NCI-H460 (cell line): ENCODE data around the gene RPS6KA2. TPM values are rescaled to one million over a fixed set of nuclear protein-coding genes. Genes with fewer than 3 reads are reported as not detected.
"Not testable (repeated sequence)": the region's sequence is repeated elsewhere in the genome, so short reads cannot be mapped to it uniquely, and the experiment has no call there.

Source experiments
- DNase-seq: peaks from one replicate; pipeline ENCODE4 v3.0.0-alpha.2; 2016; ENCODE audit warnings: low read depth; ENCODE audit errors: extremely low read depth
- total RNA-seq: library from RNA; depleted of rRNA; stranded (reverse); fragments of >200 nt; shearing (Covaris generic); gene quantifications from 2 replicates; pipeline ENCODE4 v1.2.3, GENCODE V29; 2014

Gene RPS6KA2
- total RNA-seq, 1 experiment from 2014 or later = 6.7 TPM

DNA sequence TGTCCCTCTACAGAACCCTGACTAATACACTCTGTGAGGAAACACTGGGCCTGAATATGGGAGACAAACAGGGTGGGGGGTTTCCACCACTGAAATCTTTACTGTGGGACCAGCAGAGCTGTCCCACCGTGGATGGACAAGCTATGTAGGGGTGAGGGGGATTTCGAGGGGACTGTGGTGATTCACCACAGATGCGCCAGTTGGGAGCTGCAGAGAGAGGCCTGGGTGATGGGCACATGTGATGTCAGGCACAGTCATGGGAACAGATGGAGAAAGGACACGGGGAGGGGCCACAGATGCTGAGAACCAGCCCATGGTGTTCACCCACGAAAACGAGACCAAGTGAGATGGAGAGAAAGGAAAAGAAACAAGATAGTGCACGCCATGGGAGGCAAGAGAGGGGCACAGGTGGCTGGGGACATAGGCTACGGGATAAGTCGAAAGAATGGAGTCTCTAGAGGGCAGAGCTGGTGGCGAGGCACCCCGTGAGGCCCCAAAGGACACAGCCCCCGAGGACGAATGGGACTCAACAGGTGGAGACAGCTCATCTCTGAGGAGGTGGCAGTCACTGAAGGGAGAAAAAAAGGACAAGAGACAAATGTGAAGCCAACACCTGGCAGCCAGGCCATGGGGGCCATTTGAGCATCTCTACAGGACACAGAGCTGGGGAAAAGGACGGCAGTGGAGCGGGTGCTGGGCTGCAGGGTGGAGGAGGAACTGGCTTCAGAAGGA lies 30.1 kb downstream of the RPS6KA2 start:
- no peak for DNase-seq

DNA sequence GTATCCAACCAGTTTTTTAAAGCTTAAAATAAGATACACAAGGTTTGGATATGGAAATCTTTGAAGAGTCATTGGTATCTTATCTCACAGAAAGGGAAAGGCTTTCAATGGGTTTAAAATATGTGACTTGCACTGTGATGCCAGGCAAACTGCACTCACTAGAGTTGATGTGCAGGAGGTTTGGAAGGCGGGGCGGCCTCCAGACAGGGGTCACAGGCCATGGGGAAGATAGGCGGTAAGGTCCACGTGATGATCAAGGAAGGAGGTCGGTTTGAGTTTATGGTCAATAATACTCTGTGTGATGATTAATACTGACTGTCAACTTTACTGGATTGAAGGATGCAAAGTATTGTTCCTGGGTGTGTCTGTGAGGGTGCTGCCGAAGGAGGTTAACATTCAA lies 31.1 kb downstream of the RPS6KA2 start:
- no peak for DNase-seq

DNA sequence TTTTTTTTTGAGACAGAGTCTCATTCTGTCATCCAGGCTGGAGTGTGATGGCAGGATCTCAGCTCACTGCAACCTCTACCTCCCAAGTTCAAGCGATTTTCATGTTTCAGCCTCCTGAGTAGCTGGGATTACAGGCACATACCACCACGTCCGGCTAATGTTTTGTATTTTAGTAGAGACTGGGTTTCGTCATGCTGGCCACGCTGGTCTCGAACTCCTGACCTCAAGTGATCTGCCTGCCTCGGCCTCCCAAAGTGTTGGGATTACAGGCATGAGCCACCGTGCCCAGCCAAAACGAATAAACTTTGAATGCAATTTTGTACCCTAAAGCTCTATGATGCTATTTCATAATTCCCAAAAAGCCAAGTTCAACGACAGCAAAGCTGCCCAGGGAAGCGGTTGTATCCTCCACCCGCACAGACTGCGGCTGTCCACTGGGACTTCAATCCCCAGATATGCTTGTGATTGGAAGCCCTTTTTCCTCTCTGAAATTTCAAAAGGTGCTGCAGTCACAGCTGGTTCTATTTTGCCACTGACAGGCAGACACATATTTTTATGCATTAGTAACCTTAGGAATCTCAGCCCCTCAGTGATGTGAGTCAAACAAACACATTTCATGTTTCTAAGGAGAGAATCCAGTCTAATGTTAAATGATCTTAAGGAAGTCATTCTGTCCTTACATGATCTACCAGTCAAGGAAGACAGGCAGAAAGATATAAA lies 31.8 kb downstream of the RPS6KA2 start:
- no peak for DNase-seq

DNA sequence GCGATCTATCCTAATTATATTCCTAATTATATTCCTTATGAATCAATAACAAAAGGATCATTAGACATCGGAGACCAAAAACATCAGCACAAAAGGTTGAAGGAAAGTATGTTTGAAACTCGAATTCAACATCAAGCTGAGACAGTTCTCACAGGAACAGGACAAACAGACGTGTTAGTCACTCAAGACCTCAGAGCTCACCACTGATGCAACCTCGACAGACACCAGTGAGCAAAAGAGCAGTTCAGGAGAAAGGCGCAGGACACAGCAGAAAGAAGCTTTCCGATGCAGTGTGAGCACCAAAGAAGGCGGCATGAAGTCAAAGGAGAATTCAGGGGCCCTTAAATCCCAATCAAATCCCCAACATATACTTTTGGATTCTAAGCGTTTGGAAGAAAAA lies 34.2 kb downstream of the RPS6KA2 start:
- no peak for DNase-seq

DNA sequence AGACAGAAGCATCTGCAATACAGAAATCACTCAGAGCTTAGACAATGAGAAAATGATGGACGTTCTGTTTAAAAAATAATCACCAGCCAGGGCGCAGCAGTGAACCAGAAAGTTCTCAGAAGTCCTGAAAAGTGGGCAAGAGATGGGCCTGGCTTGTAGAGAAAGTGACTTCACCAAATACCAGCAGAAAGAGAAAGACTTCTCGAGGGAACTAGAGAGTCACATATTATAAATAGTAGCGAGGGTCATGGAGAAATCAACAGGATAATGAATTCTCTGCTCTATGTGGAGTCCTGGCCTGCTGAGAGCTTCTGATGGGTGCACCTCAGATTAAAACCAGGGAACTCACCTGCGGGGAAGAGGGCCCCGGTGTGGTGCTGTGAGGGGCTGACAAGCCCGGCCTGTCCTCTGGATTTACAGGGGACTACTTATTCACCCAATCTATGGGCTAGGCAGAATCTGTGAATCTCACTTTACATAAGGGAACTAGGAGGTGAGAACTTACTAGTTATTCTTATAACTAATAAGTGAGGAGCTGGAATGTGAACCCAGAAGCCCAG lies 35.0 kb downstream of the RPS6KA2 start:
- no peak for DNase-seq

DNA sequence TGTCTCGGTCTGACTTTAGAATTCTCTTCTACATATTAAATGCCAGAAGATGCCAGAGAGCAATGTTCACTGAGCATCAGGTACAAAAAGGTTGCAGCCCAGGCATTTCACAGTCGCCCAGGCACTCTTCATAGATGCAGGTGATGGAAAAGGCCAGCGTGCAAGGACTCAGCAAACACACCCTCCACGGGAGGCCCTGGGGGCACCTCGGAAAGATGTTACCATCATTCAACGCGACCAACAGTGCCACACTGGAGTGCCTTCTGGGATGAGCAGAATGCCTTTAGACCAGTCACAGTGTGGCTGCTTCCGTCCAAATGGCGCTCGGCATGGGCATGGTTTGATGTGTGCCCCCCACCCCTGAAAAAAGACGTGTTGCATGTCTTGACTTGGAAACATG lies 36.0 kb downstream of the RPS6KA2 start:
- no peak for DNase-seq

DNA sequence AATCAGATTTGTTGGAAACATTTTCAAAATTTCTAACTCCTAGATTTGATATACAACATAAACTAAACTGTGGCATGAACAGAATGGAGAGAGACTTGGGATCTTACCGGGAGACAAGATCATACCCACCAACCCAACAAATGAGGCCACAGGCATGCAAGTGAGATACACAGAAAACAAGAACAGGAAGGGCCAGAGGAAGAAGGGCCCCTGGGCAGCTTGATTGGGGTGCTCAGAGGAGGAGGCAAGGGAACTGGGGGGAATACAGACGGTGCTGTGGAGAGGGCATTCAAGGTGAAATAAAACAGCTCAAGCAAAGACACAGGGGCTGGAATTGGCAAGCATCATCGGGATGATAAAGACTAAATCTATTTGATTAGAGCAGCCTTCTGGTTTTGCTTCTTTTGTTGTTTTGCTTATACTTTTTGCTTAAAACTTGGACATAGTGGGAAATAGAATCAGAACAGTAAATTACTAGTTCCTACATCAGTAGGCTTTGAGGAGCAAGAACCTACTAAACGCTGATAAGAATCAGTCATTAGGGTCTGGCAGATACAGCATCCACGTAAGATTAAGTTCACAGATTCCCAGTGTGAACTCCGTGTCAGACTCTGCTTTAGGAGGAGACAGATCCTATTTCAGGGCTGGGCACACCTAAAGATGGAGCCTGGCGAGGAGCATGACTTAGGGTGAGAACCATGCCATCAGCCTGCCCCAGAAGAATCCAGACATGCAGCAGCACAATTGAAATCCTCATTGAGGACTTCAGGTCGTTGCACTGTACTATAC lies 37.1 kb downstream of the RPS6KA2 start:
- DNase-seq = no peak

DNA sequence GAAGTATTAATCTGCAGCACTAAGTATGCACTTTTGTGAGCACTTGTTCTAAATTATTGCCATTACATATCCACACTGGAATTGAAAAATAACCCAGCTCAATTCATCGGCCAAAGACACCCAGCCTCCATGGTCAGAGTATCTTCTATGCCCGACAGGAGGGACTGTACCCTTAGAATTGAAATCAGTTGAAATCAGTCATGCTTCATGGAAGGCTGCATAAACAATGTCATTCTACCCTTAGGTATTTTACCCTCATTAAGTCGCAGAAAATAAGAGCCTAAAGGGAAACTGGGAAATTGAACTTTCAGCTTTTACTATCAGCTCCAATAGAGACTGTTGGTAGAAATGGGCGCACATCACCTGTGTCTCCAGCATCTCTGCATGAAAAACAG lies 37.7 kb downstream of the RPS6KA2 start:
- DNase-seq = no peak

DNA sequence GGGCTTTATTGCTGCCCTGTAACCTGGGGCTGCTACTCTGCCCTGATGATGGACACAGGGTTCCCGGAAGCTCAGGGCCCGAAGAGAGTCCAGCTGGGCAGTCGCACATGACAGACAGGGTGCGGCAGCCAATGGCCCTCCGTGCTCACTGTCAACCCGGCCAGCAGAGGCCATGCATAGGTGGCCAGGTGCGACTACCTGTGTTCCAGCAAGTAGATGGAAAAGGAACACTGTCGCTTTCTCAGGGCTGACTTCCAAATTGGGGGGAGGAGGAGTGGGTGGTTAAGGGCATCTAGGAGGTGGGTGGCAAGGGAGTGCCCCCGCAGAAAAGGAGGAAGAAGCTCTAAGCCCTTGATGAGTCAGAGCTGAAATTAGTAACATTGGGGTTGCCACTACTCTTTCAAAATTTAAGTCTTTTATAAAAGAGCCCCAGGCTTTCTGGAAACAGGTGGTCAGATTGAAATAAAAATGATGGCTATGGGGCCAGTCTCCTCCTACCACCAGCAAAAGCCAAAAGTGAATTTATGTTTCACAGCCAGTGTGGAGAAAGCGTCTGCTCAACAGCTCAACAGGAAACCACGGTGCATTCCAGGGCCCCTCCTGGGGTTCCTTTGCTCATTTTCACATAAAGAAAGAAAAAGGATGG lies 38.2 kb downstream of the RPS6KA2 start:
- no peak for DNase-seq

DNA sequence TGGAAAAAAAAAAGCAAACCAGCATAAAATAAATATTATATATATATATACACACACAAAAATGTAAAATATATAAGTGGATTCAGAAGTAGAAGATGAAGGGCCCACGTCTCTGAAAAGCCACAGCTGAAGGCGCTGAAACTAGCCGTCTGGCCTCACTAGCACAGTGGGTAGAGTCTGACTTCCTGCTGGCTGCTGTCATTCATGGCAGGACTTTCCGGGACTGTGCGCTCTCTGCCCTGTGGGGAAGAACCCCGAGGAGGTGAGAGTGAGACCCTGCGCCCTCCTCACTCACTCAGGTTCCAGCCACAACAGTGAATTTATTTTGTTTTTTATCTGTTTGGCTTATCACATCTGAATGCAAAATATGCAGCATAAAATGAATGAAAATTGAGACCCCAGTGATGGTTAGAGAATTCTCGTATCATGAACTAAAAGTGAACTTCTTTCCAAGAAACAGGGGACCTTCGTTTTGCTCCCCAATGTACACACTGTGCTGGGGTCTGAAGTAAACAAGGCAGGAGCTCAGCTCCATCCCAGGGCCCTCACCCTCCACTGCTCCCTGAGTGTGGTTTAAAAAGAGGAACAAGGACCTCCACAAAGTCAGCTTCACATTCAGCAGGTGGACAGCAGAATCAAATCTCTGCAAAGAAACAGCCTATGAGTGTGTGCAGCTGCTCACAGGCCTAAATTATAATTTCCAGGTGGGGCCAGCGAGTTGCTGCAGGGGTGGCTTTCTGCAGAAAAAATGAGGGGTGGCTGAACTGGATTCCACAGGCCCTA lies 39.2 kb downstream of the RPS6KA2 start:
- DNase-seq = no peak

DNA sequence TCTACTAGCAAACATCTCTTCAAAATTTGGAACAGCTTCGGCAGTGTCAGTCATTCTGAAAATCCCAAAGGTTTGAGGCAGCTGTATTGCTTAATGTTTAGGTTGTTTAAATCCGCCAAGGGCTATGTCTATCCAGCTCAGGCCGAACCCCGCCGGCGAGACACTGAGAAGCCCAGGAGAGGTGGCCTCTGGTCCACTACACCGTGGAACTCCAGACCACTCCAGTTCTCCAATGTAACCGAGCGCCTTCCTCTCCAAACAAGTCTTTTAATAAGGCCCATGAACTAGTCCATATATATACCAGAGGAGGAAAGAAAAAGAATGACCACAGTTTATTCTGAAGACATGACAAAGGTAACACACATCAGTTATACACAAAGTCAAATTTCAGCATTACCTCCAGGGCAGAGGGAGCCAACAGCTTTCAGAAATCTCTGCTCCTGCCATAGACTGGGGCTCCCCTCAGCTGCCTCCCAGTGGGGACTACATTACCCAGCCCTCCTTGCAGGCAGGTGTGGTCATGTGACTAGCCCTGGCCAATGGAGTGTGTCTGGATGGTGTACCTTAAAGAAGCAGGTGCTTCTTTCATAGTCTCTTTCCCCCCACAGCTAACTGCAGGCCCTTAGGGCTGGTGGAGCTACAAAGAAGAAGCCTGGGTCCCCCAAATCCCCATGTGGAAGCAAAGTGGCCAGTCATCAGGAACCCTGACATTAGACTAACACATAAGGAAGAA lies 40.5 kb downstream of the RPS6KA2 start, which contains the start of gene RAMACL:
RAMACL (minus strand) TSS at position 255 of the 733 bp plus-strand sequence; CDS start at position 54, 201 bp downstream.
- no peak for DNase-seq

DNA sequence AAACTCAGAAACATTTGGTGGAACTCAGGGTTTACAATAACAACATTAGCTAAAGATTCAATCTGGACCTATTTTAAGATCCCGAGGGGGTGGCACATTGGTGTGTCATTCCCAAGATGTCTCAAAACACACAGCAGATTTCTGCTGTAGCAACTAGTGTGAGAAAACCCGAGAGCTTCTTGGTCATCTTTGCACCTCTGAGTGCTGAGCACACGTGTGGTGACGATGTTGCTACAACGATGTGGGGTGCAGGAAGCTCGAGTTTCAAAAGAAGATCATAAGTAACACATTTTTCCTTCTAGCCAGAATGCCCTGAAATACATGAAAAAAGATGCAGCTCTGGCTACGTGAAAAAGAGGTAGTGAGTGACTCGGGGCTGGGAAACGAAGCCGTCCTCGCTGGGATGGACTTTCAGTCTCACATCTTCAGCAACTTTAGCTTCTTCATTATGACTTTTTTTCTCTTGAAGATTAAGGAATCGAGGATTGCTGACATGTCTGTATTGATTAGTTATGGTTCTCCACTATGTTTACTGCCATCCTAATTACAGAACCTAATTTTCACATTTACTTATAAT lies 42.1 kb downstream of the RPS6KA2 start:
- DNase-seq = no peak

DNA sequence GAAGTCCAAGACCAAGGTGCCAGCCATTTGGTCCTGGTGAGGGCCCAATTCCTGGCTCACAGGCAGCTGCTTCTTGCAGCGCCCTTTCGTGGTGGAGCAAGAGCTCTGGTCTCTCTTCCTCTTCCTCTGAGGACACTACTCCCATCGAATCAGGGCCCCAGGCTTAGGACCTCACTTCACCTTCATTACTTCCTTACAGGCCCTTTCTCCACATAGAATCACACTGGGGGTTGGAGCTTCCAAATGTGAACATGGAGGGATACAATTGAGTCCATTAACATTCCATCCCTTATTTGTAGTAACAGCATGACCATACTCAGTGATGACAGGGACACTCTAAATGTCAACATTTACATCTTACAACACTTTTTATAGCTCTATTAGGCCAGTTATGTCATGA lies 42.9 kb downstream of the RPS6KA2 start:
- DNase-seq = no peak

DNA sequence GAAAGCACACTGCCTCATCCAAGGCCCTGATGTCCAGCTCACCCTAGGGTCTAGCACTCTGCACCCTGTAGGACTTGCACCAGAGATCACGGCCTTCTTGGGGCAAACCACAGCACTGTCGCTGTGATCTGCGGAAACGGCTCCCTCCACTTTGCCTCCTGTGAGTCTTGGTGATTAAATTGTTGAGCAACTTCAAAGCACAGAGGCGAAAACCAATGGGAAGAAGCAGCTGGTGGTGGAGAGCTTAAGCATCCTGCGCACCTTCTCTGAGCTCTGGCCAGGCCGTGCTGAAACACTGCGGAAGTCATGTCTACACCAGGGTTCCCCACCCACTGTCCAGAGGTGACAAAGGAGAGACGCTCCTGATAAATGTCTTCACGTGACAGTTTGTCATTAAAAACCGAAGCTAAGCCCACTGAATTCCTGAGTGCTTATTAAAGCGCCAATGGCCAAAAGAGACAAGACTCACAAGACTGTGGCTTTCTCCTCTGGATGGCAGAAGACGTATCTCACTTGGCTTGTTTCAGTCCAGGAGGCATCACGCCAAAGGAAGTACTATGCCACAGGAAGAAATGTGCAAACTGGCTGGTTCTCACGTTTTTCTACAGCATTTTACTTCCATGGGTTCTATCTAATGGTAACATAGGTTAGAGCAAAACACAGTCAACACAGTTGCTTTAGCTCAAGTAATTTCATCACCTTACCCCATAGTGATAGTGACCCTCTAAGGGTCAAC lies 43.7 kb downstream of the RPS6KA2 start:
- DNase-seq = no peak

DNA sequence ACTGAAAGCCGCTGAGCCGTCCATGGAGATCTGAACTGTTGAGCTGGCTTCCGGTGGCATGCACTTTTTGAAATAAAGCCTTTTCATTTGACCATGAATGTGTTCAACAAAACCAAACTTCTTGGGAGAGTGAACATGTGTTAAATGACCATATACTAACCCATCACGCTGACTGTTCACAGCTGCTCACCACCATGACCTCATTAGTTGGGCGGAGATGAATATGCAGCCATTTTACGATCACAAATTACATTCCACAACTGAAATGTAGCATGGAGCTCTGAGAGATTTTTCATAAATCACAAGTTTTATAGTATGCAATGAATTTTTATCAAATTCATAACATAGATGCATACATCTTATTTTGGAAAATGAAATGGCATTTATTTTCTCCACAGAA lies 44.8 kb downstream of the RPS6KA2 start:
- DNase-seq = no peak

DNA sequence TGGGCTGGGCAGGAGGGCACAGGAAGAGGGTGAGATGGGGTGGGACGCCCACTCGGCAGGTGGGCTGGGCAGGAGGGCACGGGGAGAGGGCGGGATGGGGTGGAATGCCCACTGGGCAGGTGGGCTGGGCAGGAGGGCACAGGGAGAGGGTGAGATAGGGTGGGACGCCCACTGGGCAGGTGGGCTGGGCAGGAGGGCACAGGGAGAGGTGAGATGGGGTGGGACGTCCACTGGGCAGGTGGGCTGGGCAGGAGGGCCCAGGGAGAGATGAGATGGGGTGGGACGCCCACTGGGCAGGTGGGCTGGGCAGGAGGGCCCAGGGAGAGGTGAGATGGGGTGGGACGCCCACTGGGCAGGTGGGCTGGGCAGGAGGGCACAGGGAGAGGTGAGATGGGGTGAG lies 45.2 kb downstream of the RPS6KA2 start:
- not testable (repeated sequence) for DNase-seq

DNA sequence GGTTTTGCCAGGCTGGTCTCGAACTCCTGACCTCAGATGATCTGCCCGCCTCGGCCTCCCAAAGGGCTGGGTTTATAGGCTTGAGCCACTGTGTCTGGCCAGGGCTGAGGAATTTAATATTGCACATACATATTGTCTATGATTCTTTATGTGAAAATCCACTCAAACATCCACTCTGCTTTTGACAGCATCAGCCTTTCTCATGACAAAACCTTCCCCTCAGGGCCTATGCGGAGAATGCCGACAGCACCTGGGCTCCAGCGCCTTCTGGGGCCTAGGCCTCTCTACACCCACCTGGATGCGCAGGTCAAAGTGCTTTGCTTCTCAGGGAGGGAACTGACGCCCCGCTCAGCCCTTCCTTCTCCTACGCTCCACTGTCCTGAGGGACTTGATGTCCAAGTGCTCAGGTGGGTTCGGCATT lies 46.0 kb downstream of the RPS6KA2 start:
- DNase-seq = no peak
